Choroid plexus epithelial cell (primary cell): ENCODE measurements around the gene SYNGR1.
"Not testable (repeated sequence)": the region's sequence is repeated elsewhere in the genome, so short reads cannot be mapped to it uniquely, and the experiment has no call there.

Experiments
- DNase-seq: peaks from one replicate; pipeline ENCODE4 v3.0.0-alpha.2; 2010; ENCODE audit warnings: low read depth
- H3K4me3 ChIP-seq: 2 replicates; pipeline ENCODE4 v1.5.1; 2011; ENCODE audit warnings: low read depth, mild to moderate bottlenecking, control low read depth, low read length, moderate library complexity
- TF ChIP-seq, protein P1 (sequence below): conservative IDR thresholded peaks from 2 replicates; pipeline ENCODE4 v1.5.1; 2011; ENCODE audit warnings: low read depth, mild to moderate bottlenecking, control low read depth, inconsistent platforms, low read length, moderate library complexity

The SYNGR1 gene

GRCh38 chr22:39409516-39410029 is 59.8 kb downstream of the SYNGR1 start:
- TF ChIP-seq, protein P1, sequence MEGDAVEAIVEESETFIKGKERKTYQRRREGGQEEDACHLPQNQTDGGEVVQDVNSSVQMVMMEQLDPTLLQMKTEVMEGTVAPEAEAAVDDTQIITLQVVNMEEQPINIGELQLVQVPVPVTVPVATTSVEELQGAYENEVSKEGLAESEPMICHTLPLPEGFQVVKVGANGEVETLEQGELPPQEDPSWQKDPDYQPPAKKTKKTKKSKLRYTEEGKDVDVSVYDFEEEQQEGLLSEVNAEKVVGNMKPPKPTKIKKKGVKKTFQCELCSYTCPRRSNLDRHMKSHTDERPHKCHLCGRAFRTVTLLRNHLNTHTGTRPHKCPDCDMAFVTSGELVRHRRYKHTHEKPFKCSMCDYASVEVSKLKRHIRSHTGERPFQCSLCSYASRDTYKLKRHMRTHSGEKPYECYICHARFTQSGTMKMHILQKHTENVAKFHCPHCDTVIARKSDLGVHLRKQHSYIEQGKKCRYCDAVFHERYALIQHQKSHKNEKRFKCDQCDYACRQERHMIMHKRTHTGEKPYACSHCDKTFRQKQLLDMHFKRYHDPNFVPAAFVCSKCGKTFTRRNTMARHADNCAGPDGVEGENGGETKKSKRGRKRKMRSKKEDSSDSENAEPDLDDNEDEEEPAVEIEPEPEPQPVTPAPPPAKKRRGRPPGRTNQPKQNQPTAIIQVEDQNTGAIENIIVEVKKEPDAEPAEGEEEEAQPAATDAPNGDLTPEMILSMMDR, result no peak
- DNase-seq, result no peak
- H3K4me3 ChIP-seq, result no peak overlapping the region

DNA sequence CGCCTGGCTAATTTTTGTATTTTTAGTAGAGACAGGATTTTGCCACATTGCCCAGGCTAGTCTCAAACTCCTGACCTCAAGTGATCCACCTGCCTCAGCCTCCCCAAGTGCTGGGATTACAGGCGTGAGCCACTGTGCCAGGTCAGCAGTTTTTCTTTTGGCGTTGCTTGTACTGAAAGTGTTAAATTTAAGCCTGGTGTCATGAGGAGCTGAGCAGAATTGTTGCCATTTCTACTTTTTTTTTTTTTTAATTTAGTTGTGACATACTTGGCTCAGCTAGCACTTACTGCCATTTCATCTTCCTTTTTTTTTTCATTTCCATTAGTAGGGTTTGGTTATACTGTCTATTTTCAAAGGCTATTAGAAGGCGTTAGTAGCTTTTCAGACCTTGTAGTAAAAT is 60.5 kb downstream of the SYNGR1 start:
- no peak for DNase-seq
- no peak overlapping the region for H3K4me3 ChIP-seq
- TF ChIP-seq, protein P1, result no peak

DNA sequence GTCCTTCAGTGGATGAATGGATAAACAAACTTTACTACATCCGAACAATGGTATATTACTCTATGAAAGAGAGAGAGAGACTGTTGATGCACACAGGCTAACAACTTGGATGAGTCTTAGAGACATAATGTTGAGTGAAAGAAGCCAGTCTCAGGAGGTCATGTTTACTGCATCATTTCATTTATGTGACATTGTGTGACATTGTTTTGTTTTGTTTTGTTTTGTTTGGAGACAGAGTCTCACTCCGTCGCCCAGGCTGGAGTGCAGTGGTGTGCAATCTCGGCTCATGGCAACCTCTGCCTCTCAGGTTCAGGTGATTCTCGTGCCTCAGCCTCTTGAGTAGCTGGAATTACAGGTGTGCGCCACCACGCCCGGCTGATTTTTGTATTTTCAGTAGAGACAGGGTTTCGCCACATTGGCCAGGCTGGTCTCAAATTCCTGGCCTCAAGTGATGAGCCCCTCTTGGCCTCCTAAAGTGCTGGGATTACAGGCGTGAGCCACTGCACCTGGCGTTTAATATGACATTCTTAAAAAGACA is 62.1 kb downstream of the SYNGR1 start:
- not testable (repeated sequence) for DNase-seq, H3K4me3 ChIP-seq

GRCh38 chr22:39413204-39413603 is 63.4 kb downstream of the SYNGR1 start:
- H3K4me3 ChIP-seq, DNase-seq: not testable (repeated sequence)

GRCh38 chr22:39414377-39414776 is 64.6 kb downstream of the SYNGR1 start:
- TF ChIP-seq, protein P1, result no peak
- H3K4me3 ChIP-seq, result no peak overlapping the region
- DNase-seq, result no peak

DNA sequence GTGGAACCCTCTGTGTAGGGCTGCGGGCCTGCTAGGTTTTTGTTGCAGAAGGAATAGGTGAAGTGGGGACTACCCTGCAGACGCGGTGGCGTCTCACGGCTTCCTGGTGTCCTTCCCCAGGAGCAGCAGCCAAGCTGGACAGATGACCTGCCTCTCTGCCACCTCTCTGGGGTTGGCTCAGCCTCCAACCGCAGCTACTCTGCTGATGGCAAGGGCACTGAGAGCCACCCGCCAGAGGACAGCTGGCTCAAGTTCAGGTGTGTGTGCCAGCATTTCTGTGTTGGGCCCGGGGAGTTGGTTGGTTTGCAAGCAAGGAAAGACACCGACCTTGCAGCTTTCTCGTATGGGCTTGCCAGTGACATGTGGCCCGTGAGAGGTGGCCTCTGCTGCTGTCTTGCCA is 65.1 kb downstream of the SYNGR1 start:
- H3K4me3 ChIP-seq, result no peak overlapping the region
- no peak for DNase-seq
- TF ChIP-seq, protein P1, result no peak

- no peak overlapping the region for H3K4me3 ChIP-seq
- no peak for DNase-seq
- TF ChIP-seq, protein P1, result no peak
Observed at GRCh38 chr22:39415506-39415905, 65.7 kb downstream of the SYNGR1 start.

GRCh38 chr22:39416319-39416718 is 66.5 kb downstream of the SYNGR1 start:
- H3K4me3 ChIP-seq, result no peak overlapping the region
- TF ChIP-seq, protein P1, result no peak
- DNase-seq, result peak; percentile 62
